CD14-positive monocyte (primary cell): ENCODE measurements around the gene LSM4. TPM values are rescaled to one million over a fixed set of nuclear protein-coding genes. Genes with fewer than 3 reads are reported as not detected.

Experiments
- DNase-seq, 3 donors: peaks; one replicate each; pipeline ENCODE4 v3.0.0-alpha.2; 2011 to 2022
- H2AFZ ChIP-seq: 2 replicates; pipeline ENCODE4 v1.6.0; 2012; ENCODE audit warnings: mild to moderate bottlenecking, low read depth, low read length, inconsistent platforms; ENCODE audit not compliant: insufficient read depth, poor library complexity, severe bottlenecking
- H3K27ac ChIP-seq, 2 donors: 1 replicate in 1 of 2; 2 replicates in 1 of 2; pipeline ENCODE4 v1.5.1; 2012 to 2013; ENCODE audit warnings: low read length in 2 of 2, control low read depth in 1 of 2, inconsistent platforms in 1 of 2, low read depth in 1 of 2, mild to moderate bottlenecking in 1 of 2
- H3K27me3 ChIP-seq, 2 donors: one replicate each; pipeline versions ENCODE4 v1.6.0 to v1.6.1; 2011 to 2013; ENCODE audit warnings: low read length in 2 of 2; ENCODE audit not compliant: control insufficient read depth in 2 of 2, insufficient read depth in 2 of 2
- H3K36me3 ChIP-seq, 2 donors: replicated peaks in 1 of 2; 1 replicate in 1 of 2; 2 replicates in 1 of 2; pipeline versions ENCODE4 v1.5.1 to v1.6.1; 2012 to 2013; ENCODE audit warnings: low read length in 2 of 2, control low read depth in 1 of 2, inconsistent platforms in 1 of 2, mild to moderate bottlenecking in 1 of 2; ENCODE audit not compliant: insufficient read depth in 2 of 2, control insufficient read depth in 1 of 2
- H3K4me1 ChIP-seq, 2 donors: 1 replicate in 1 of 2; 2 replicates in 1 of 2; pipeline versions ENCODE4 v1.5.1 to v1.6.1; 2012 to 2013; ENCODE audit warnings: low read length in 2 of 2, control low read depth in 1 of 2, inconsistent platforms in 1 of 2, mild to moderate bottlenecking in 1 of 2, moderate library complexity in 1 of 2; ENCODE audit not compliant: insufficient read depth in 2 of 2, control insufficient read depth in 1 of 2
- H3K4me2 ChIP-seq: replicated peaks from 2 replicates; pipeline ENCODE3; 2012; ENCODE audit warnings: low read length, moderate library complexity, mild to moderate bottlenecking; ENCODE audit not compliant: poor library complexity, severe bottlenecking; ENCODE audit errors: extremely low read depth
- H3K4me3 ChIP-seq, 3 experiments: fragments of 200-600 bp in 1 of 3; sonication (generic) in 1 of 3; replicated peaks in 1 of 3; 1 replicate in 2 of 3; 2 replicates in 1 of 3; pipeline ENCODE4 v1.5.1; 2011 to 2013; ENCODE audit warnings: low read length in 3 of 3, mild to moderate bottlenecking in 3 of 3, control low read depth in 2 of 3, low read depth in 2 of 3, inconsistent platforms in 1 of 3, moderate library complexity in 1 of 3
- H3K79me2 ChIP-seq: 2 replicates; pipeline ENCODE4 v1.6.0; 2012; ENCODE audit warnings: mild to moderate bottlenecking, control low read depth, inconsistent platforms, low read length, moderate library complexity; ENCODE audit not compliant: insufficient read depth
- H3K9ac ChIP-seq: 2 replicates; pipeline ENCODE4 v1.6.0; 2017; ENCODE audit warnings: low read length, mild to moderate bottlenecking; ENCODE audit not compliant: insufficient read depth, poor library complexity, severe bottlenecking
- H3K9me3 ChIP-seq, 2 donors: replicated peaks in 1 of 2; 1 replicate in 1 of 2; 2 replicates in 1 of 2; pipeline versions ENCODE4 v1.5.1 to v1.6.1; 2012 to 2013; ENCODE audit warnings: low read length in 2 of 2, control low read depth in 1 of 2; ENCODE audit not compliant: control insufficient read depth in 1 of 2, insufficient read depth in 1 of 2
- H4K20me1 ChIP-seq: 2 replicates; pipeline ENCODE4 v1.6.0; 2012; ENCODE audit warnings: mild to moderate bottlenecking, low read length, control low read depth, moderate library complexity; ENCODE audit not compliant: insufficient read depth
- H3K27ac Mint-ChIP-seq, 7 donors: one replicate each; pipeline ENCODE4 v1.8.0; 2020; ENCODE audit warnings: mild to moderate bottlenecking in 7 of 7, mixed read lengths in 7 of 7, moderate library complexity in 6 of 7, inconsistent platforms in 2 of 7
- H3K27me3 Mint-ChIP-seq, 3 donors: one replicate each; pipeline ENCODE4 v1.8.0; 2021 to 2022; ENCODE audit warnings: low read depth in 3 of 3, mild to moderate bottlenecking in 3 of 3, mixed read lengths in 3 of 3, moderate library complexity in 3 of 3, inconsistent platforms in 1 of 3
- H3K36me3 Mint-ChIP-seq, 2 donors: one replicate each; pipeline ENCODE4 v1.8.0; 2020; ENCODE audit warnings: mixed read lengths in 2 of 2, inconsistent platforms in 1 of 2, mild to moderate bottlenecking in 1 of 2
- H3K4me1 Mint-ChIP-seq: one replicate; pipeline ENCODE4 v1.8.0; 2020; ENCODE audit warnings: mild to moderate bottlenecking, mixed read lengths
- H3K4me3 Mint-ChIP-seq, 2 donors: one replicate each; pipeline ENCODE4 v1.8.0; 2020; ENCODE audit warnings: mild to moderate bottlenecking in 2 of 2, mixed read lengths in 2 of 2, moderate library complexity in 1 of 2
- H3K9me3 Mint-ChIP-seq, 7 donors: one replicate each; pipeline ENCODE4 v1.8.0; 2020 to 2022; ENCODE audit warnings: mixed read lengths in 7 of 7, mild to moderate bottlenecking in 6 of 7, moderate library complexity in 6 of 7, inconsistent platforms in 2 of 7
- WGBS: methylation state at CpG from one replicate; pipeline ENCODE4 v1.1.5; 2013; ENCODE audit warnings: missing lambda C conversion rate; ENCODE audit not compliant: insufficient coverage; 5-methylcytosine and 5-hydroxymethylcytosine counted together
- intact Hi-C, 2 donors: fragments of 100-400 bp; cut with micrococcal nuclease; formaldehyde crosslinking; loops; one replicate each; pipeline versions ENCODE4 v1.15.0 to v1.15.1; 2023
- polyA plus RNA-seq, 3 donors: library from polyadenylated mRNA; depleted of rRNA in 1 of 3; unstranded in 2 of 3; stranded (reverse) in 1 of 3; fragments of 300-500 nt in 2 of 3; fragments of >200 nt in 1 of 3; fragmentation: Illumina TruSeq in 2 of 3; gene quantifications; 1 replicate in 2 of 3; 2 replicates in 1 of 3; pipeline ENCODE4 v1.2.3, GENCODE V29; 2012 to 2021
- TF ChIP-seq, protein P1 (sequence below): fragments of 200-600 bp; IDR thresholded peaks from one replicate; pipeline ENCODE4 v1.8.0; 2022; ENCODE audit warnings: antibody characterized with exemption, mild to moderate bottlenecking

The LSM4 gene
- polyA plus RNA-seq, 3 donors: 66.5 to 143 (median 97.0) TPM

DNA sequence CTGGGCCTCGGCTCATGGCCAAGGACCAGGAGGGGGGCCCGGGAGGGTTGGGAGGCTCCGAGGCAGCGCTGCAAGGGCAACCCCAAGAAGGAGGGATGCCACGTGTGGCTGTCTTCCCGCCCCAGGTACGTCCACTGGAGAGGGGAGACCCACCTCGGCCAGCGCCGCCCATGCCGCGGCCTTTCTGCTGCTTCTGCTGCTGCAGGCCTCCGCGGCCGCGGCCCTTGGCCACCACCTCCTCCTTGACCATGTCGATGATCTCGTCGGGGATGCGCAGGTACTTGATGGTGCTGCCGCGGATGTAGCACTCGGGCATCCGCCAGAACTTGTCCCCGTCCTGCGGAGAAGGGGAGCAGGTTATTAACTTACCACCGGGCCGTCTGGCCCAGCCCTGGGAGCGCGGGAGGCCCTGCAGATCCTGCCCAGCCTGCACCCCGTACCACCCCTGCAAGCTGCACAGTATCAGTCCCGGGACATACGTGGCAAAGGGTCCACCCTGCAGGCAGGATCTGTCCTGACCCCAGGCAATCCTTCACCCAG, 13.3 kb downstream of the LSM4 start:
- Histone ChIP-seq H2AFZ (no peak overlapping the region), H3K9me3 (no peaks in the 10 kb centered on the region), H3K27ac (no peak overlapping the region), H4K20me1 (no peaks in the 10 kb centered on the region), H3K4me3 (no peak overlapping the region), H3K9ac (no peak overlapping the region), H3K27me3 (no peaks in the 10 kb centered on the region), H3K4me1 (peaks cover 11 to 15% of the 10 kb centered on the region in 2 donors), H3K79me2 (peaks cover 22% of the 10 kb centered on the region), H3K36me3 (peaks cover 52 to 83% of the 10 kb centered on the region in 2 donors), H3K4me2 (no peak overlapping the region)
- TF ChIP-seq, protein P1, sequence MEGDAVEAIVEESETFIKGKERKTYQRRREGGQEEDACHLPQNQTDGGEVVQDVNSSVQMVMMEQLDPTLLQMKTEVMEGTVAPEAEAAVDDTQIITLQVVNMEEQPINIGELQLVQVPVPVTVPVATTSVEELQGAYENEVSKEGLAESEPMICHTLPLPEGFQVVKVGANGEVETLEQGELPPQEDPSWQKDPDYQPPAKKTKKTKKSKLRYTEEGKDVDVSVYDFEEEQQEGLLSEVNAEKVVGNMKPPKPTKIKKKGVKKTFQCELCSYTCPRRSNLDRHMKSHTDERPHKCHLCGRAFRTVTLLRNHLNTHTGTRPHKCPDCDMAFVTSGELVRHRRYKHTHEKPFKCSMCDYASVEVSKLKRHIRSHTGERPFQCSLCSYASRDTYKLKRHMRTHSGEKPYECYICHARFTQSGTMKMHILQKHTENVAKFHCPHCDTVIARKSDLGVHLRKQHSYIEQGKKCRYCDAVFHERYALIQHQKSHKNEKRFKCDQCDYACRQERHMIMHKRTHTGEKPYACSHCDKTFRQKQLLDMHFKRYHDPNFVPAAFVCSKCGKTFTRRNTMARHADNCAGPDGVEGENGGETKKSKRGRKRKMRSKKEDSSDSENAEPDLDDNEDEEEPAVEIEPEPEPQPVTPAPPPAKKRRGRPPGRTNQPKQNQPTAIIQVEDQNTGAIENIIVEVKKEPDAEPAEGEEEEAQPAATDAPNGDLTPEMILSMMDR: no peak
- 98% methylated on average over 29 of the region's 33 CpGs for WGBS
- H3K27me3 Mint-ChIP-seq: no peaks in the 10 kb centered on the region
- H3K36me3 Mint-ChIP-seq: peaks cover 46 to 68% of the 10 kb centered on the region in 2 donors
- peaks cover 14% of the 10 kb centered on the region for H3K4me1 Mint-ChIP-seq
- H3K4me3 Mint-ChIP-seq: no peak overlapping the region
- intact Hi-C loops: no loop called here
- no peak overlapping the region for H3K27ac Mint-ChIP-seq
- no peaks in the 10 kb centered on the region for H3K9me3 Mint-ChIP-seq
- DNase-seq: no peak

DNA sequence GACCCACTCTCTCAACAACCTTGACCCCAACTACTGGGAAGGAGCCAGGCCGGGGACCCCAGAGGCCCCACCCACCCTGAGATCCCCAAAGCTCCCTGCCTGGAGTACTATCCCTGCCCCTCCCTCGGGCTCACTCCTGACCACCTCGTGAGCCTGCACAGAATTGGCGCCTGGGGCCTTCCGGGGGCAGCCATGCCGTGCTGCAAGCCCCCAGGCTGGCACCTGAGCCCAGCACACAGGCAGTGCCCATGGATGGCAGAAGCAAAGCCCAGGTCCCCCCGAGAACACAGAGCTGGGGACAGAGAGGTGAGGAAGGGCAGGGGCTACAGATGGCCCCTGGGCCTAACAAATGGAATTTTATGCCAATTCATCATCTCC, 13.9 kb downstream of the LSM4 start:
- Mint-ChIP-seq H3K27me3 (no peaks in the 10 kb centered on the region), H3K4me3 (no peak overlapping the region), H3K36me3 (peaks cover 42 to 62% of the 10 kb centered on the region in 2 donors), H3K9me3 (no peaks in the 10 kb centered on the region), H3K27ac (peak overlapping the region in 1 of 7 donors; percentile 75), H3K4me1 (peaks cover 18% of the 10 kb centered on the region)
- DNase-seq: no peak
- no peak overlapping the region for H3K4me2 ChIP-seq
- peaks cover 17 to 21% of the 10 kb centered on the region in 2 donors for H3K4me1 ChIP-seq
- H3K9me3 ChIP-seq: no peaks in the 10 kb centered on the region
- TF ChIP-seq, protein P1: no peak
- no peak overlapping the region for H2AFZ ChIP-seq
- peaks cover 46 to 77% of the 10 kb centered on the region in 2 donors for H3K36me3 ChIP-seq
- no peak overlapping the region for H3K27ac ChIP-seq
- H3K4me3 ChIP-seq: no peak overlapping the region
- H3K9ac ChIP-seq: no peak overlapping the region
- intact Hi-C loops: no loop called here
- H3K79me2 ChIP-seq: peaks cover 18% of the 10 kb centered on the region
- 96% methylated on average over 5 of the region's 7 CpGs for WGBS
- no peaks in the 10 kb centered on the region for H3K27me3 ChIP-seq
- H4K20me1 ChIP-seq: no peaks in the 10 kb centered on the region
